GM12875 (cell line): Measurements from ENCODE around the gene COL2A1.

Experiments used
- H3K4me3 ChIP-seq: one replicate; pipeline ENCODE4 v1.5.1; 2011; ENCODE audit warnings: low read depth, low read length, control low read depth
- TF ChIP-seq, protein P1 (sequence below): IDR thresholded peaks from 2 replicates; pipeline ENCODE4 v1.5.1; 2011; ENCODE audit warnings: low read depth, mild to moderate bottlenecking, control low read depth, inconsistent platforms, low read length, moderate library complexity, borderline replicate concordance; ENCODE audit not compliant: insufficient read depth

Gene COL2A1

DNA sequence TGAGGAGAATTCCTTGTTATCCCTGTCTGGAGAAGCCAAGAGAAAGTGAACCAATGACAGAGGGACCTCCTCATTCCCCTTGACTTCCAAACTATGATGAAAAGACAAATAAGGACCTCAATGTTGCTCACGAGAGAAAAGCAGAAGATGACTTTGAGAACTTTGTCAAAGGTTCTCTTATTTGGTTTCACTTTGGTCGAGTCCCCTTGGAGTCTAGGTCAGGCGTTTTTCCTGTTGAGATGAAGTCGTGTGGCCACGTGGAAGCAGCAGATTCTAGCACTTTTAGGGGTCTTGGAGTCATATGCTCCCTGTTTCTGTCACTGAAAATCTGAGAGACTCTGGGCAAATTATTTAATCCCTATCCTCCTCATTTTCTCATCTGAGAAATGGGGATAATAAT, 33.8 kb upstream of the COL2A1 start:
- TF ChIP-seq, protein P1, sequence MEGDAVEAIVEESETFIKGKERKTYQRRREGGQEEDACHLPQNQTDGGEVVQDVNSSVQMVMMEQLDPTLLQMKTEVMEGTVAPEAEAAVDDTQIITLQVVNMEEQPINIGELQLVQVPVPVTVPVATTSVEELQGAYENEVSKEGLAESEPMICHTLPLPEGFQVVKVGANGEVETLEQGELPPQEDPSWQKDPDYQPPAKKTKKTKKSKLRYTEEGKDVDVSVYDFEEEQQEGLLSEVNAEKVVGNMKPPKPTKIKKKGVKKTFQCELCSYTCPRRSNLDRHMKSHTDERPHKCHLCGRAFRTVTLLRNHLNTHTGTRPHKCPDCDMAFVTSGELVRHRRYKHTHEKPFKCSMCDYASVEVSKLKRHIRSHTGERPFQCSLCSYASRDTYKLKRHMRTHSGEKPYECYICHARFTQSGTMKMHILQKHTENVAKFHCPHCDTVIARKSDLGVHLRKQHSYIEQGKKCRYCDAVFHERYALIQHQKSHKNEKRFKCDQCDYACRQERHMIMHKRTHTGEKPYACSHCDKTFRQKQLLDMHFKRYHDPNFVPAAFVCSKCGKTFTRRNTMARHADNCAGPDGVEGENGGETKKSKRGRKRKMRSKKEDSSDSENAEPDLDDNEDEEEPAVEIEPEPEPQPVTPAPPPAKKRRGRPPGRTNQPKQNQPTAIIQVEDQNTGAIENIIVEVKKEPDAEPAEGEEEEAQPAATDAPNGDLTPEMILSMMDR: no peak

GRCh38 chr12:48037267-48037915, 33.1 kb upstream of the COL2A1 start:
- TF ChIP-seq, protein P1: no peak
- no peak overlapping the region for H3K4me3 ChIP-seq

More for the DNA sequence above, 33.8 kb upstream of the COL2A1 start:
- H3K4me3 ChIP-seq: no peak overlapping the region

GRCh38 chr12:48036818-48037217, 32.5 kb upstream of the COL2A1 start:
- TF ChIP-seq, protein P1: no peak
- H3K4me3 ChIP-seq: no peak overlapping the region

- TF ChIP-seq, protein P1: no peak
- H3K4me3 ChIP-seq: no peak overlapping the region
These were observed 30.8 kb upstream of the COL2A1 start for GRCh38 chr12:48034835-48035805.

DNA sequence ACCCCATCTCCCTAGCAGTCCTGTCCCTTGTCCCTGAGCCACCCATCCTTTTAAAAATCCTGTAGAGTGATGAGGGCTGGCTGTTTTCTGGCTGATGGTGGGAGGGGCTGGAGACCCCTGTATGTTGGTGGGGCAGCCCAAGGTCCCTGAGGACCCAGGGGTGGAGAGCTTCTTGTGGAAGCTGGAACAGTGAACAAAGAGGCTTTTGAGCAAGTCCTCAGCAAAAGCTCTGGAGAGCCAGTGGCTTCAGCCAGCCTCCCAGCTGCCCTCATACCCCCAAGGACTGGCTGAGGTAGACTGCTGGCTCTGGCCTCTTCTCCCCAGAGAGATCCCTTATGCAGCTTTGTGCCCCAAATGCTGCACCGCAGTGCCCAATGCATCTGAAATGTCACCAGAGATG, 29.2 kb upstream of the COL2A1 start:
- TF ChIP-seq, protein P1: no peak
- no peak overlapping the region for H3K4me3 ChIP-seq

- H3K4me3 ChIP-seq: no peak overlapping the region
- TF ChIP-seq, protein P1: no peak
These were observed 28.3 kb upstream of the COL2A1 start for GRCh38 chr12:48032597-48032996.
